ENCODE data around the gene RASAL3.

GRCh38 chr19:15461694-15462093 is 2.6 kb downstream of the RASAL3 start:
- TF ChIP-seq, protein P1, sequence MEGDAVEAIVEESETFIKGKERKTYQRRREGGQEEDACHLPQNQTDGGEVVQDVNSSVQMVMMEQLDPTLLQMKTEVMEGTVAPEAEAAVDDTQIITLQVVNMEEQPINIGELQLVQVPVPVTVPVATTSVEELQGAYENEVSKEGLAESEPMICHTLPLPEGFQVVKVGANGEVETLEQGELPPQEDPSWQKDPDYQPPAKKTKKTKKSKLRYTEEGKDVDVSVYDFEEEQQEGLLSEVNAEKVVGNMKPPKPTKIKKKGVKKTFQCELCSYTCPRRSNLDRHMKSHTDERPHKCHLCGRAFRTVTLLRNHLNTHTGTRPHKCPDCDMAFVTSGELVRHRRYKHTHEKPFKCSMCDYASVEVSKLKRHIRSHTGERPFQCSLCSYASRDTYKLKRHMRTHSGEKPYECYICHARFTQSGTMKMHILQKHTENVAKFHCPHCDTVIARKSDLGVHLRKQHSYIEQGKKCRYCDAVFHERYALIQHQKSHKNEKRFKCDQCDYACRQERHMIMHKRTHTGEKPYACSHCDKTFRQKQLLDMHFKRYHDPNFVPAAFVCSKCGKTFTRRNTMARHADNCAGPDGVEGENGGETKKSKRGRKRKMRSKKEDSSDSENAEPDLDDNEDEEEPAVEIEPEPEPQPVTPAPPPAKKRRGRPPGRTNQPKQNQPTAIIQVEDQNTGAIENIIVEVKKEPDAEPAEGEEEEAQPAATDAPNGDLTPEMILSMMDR (IDR thresholded peaks at IDR 0.05): no peak
- TF ChIP-seq POLR2AphosphoS5 (IDR thresholded peaks at IDR 0.05): no peak

Data from esophagus muscularis mucosa (tissue), 3 donors.